Prostate gland (tissue), 2 donors: Measurements from ENCODE around the gene SUZ12.

Source experiments
- POLR2A ChIP-seq: fragments of 450-650 bp; IDR thresholded peaks from one replicate; pipeline ENCODE4 v1.6.1; 2016; ENCODE audit warnings: antibody characterized with exemption, mild to moderate bottlenecking
- TF ChIP-seq, protein P1 (sequence below), 4 experiments: fragments of 200-600 bp in 2 of 4; fragments of 450-650 bp in 2 of 4; sonication (generic) in 2 of 4; IDR thresholded peaks; 1 replicate in 3 of 4; 2 replicates in 1 of 4; pipeline ENCODE4 v1.5.1; 2016 to 2019; ENCODE audit warnings: antibody characterized with exemption in 4 of 4, mild to moderate bottlenecking in 2 of 4, moderate library complexity in 2 of 4

- TF ChIP-seq, protein P1, sequence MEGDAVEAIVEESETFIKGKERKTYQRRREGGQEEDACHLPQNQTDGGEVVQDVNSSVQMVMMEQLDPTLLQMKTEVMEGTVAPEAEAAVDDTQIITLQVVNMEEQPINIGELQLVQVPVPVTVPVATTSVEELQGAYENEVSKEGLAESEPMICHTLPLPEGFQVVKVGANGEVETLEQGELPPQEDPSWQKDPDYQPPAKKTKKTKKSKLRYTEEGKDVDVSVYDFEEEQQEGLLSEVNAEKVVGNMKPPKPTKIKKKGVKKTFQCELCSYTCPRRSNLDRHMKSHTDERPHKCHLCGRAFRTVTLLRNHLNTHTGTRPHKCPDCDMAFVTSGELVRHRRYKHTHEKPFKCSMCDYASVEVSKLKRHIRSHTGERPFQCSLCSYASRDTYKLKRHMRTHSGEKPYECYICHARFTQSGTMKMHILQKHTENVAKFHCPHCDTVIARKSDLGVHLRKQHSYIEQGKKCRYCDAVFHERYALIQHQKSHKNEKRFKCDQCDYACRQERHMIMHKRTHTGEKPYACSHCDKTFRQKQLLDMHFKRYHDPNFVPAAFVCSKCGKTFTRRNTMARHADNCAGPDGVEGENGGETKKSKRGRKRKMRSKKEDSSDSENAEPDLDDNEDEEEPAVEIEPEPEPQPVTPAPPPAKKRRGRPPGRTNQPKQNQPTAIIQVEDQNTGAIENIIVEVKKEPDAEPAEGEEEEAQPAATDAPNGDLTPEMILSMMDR (IDR thresholded peaks at IDR 0.05) = no peak
- no peak for TF ChIP-seq POLR2A
These were observed 29.4 kb upstream of the SUZ12 start for GRCh38 chr17:31907342-31907962.
